SHP77 treated with DMSO at 0.1 percent for 48 hours (cell line): Measurements from ENCODE around the gene RAB6D.
"Not testable (repeated sequence)": the region's sequence is repeated elsewhere in the genome, so short reads cannot be mapped to it uniquely, and the experiment has no call there.

Experiments
- DNase-seq: peaks from one replicate; lab custom pipeline; 2025; lab: John Stamatoyannopoulos, UW

The RAB6D gene

DNA sequence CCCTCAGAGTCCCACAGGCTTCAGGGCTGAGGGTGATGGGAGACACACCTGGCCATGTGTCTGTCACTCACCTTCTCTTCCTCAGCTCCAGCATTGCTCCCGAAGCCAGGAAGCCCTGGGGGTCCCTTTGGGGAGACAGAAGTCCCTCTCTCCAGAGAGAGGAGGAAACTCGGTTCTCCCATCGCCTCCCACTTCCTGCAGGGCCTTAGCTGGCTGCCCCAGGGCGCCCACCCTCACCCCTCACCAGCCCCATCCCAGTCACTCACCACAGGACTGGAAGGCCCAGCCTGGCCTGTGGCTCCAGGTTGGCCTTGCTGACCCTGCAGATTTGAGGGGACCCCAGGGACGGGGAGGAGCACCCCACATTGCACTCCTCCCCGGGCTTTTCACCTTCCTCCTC lies 2.7 kb upstream of the RAB6D start:
- no peak for DNase-seq

DNA sequence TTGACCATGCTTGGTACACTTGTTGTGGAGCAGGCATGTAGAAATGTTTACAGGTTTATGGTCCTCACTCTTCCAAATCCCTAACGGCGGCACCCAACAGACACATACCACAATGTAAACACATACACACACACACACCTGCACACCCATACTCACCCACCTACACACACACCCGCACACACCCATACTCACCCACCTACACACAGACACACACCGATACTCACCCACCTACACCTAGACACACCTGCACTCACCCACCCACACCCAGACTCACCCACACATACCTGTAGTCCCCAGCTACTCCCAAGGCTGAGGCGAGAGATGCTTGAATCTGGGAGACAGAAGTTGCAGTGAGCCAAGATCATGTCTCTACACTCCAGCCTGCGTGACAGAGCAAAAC lies 1.5 kb upstream of the RAB6D start:
- no peak for DNase-seq

DNA sequence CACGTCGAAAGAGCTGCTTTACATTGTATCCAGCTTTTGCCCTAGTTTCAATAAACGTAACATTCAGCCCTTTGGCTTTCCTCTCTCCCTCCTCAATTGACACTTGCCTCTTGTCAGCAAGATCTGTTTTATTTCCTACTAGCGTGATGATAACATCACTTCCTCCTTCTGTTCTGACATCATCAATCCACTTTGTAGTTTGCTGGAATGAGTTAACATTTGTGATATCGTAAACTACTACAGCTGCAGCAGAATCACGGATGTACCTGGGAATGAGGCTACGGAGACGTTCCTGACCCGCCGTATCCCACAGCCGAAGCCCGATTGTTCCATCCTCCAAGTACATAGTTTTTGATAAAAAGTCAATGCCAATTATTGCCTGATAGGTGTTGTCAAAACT lies 755 bp downstream of the RAB6D start:
- not testable (repeated sequence) for DNase-seq

DNA sequence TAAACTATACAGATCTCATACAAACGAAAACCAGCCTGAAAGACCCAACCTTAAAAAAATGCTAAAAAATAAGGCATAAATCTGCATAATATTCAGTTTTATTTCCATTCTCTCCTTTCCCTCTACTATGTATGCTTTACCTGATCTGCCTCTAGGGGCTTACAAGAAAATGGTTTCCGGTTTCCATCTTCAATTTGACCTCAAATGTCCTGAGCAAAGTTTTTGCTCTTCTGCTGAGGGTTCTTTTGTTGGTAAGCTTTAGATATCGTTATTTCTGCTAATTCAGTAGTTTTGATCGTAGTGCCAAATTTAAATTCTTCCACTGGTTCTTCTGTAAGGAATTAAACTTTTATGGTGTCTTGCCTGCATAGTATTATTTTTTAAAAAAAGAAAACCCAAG lies 2.2 kb downstream of the RAB6D start:
- DNase-seq: not testable (repeated sequence)

DNA sequence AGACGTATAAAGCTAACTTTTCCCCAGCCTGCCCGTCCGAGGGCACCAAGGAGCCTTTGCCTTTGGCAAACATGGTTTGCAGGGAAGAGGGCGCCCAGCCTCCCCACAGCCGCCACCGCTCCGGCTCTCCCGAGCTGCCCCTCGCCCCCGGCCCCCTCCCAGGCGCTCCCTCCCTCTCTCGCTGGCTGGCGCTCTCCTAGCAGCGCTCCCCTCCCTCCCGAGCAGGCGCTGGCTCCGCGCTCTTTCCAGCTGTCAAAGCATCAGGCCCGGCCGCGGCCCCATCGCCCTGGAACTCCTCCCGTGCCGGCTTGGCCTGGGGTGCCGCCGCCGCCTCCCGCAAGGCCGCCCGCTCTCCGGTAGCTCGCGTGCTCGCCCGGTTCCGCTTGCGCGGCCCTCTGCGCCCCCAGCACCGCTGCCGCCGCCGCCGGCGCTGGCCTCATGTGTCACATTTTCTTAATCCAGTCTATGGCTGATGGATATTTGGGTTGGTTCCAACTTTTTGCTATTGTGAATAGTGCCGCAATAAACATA lies 10.7 kb downstream of the RAB6D start:
- not testable (repeated sequence) for DNase-seq

DNA sequence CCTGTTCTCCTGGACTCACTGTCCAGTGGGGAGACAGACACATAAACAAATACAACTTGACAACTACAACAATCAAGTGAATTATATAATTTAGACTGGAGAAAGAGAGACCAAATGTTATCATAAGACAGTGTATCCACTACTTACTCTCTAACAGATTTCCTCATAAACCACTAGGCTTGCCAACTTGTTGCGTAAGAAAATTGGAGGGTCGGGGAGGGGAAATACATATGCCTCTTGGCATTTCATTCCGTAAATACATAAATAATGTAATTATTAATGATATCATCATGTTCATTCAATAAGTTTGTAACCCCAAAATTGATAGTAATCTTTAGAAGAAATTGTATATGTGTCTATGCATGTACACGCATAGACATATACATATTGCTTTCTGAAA lies 14.9 kb downstream of the RAB6D start:
- DNase-seq: no peak

DNA sequence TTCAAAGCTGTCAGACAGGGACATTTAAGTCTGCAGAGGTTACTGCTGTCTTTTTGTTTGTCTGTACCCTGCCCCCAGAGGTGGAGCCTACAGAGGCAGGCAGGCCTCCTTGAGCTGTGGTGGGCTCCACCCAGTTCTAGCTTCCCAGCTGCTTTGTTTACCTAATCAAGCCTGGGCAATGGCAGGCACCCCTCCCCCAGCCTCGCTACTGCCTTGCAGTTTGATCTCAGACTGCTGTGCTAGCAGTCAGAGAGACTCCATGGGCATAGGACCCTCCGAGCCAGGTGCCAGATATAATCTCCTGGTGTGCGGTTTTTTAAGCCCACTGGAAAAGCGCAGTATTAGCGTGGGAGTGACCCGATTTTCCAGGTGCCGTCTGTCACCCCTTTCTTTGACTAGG lies 16.9 kb downstream of the RAB6D start:
- DNase-seq: not testable (repeated sequence)

DNA sequence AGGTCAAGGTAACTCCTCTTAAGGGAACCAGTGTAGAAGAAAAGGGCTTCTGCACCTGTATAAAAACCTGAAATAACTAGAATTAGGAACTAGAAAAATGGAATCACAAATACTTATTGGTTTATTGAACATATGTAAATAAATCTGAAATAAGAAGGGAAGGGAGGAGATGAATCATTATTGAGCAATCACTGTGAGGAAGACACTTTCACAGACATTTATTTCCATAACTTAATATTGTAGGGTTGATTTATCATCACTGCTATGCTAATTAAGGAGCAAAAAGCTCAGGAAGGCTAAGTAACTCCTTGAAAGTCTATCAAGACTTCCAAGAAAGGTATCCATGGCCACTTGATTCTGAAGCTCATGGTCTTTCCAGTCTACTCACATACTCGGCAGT lies 24.7 kb downstream of the RAB6D start:
- DNase-seq: not testable (repeated sequence)

DNA sequence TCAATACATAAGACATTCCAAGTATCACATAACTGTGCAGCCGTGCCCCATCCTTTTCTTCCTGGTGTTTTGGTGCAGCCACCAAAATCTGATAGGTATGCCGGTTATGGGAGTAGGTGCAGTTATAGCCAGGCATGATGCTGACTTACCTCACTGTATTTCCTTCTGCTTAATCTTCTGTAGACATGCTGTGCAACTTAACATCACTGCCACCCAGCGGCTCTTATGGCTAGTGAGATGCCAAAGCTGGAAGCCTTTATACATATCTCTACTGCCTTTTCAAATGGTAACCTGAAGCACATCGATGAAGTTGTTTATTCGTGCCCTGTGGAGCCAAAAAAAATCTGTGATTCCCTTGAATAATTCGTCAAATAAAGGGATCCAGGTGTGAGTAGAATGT lies 28.6 kb downstream of the RAB6D start:
- not testable (repeated sequence) for DNase-seq

DNA sequence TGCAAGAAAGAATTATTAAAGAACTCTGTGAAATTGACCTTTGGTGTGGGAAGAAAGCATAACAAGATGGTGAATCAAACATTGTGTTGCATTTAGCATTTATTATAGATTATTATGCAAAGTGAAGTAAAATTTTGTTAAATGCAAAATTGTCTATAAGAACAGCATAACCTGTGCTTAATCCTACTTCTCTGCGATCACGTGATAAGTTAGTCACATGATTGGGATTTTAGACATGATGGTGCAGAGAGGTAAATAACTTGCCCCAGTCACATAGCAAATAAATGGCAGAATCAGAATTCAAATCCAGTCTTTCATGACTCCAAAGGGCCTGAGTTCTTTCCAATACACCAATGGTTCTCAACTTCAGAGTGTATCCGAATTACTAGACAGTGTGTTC lies 31.3 kb downstream of the RAB6D start:
- not testable (repeated sequence) for DNase-seq

DNA sequence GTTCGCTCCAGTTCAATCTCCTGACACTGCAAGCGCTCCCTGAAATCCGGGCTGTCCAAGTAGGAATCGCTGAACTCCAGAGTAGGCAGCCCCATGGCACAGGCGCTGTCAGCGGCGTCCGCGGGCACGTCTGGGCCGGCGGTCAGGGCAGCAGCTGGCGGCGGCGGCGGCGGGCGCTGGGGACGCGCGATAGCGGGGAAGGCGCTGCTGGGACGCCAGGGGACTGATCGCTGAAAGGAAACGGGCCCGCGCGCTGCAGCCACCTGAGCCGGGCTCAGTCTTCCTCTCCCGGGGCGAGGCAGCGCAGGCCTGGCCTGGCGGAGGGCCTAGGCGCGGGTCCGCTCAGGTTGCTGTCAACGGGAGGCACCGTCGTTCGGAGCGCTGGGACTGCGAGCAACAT lies 33.0 kb downstream of the RAB6D start:
- not testable (repeated sequence) for DNase-seq

DNA sequence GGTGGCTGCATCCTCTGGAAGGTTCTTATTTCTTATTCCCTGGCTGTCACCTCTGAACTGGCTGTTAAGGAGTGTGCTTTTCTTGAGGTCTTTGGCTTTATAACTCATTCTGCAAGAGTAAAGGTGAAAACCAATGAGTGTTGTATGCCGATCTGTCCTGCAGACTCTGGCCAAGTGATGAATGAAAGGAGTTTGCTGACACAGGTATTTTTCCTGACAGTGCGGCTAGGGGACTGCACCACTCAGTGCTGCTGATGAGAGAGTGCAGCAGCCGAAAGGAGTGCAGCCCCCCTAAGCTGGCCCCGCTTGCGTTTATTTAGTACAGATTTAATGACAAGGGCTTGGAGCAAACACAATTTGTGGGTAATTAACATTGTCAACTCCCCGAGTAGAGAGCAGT lies 41.8 kb downstream of the RAB6D start:
- DNase-seq: no peak

DNA sequence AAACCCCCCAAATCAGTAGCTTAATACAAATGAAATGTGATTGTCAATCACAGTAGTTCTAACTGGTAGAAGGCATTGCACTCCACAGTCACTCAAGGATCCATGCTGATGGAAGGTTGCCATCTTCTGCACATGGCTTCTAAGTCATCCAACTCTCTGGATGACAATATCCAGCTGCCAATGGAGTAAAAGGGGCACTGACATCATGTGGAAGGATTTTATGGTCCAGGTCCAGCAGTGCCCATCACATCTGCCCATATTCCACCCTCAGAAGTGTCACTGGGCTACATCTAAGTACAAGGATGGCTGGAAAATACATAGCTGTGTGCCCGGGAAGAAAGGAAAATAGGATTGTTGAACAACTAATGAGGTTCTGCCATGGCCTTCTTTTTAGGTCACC lies 42.6 kb downstream of the RAB6D start:
- not testable (repeated sequence) for DNase-seq

DNA sequence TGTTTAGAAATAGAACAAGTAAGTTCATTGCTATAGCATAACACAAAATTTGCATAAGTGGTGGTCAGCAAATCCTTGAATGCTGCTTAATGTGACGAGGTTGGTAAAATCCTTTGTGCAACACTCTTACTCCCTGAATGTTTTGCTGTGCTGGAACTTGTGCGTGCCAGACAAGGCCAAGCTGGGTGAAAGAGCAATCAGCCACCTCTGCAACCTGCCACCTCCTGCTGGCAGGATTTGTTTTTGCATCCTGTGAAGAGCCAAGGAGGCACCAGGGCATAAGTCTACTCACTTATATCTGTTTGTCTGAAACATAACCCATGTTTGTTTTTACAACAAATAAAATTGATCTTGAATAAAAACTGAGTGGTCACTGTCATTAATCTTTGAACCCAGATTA lies 53.0 kb downstream of the RAB6D start:
- not testable (repeated sequence) for DNase-seq
